ENCODE results near the gene LNX1.
A peak's percentile ranks its signal among the peaks of the same experiment; 100 is the strongest.

LNX1 gene

DNA sequence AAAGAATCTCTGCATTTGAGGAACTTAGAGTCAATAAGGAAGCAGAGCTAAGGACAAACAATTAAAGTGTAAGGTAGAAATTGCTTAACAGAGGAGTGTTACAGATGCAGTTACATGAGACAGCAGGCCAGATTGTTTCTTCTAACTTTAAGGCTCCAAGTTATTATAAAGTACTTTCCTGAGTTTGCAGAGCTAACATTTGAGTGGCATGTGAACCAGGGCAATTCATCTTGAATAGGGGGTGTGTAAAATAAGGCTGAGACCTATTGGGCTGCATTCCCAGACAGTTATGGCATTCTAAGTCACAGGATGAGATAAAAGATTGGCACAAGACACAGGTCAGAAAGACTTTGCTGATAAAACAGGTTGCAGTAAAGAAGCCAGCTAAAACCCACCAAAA lies 7.6 kb upstream of the LNX1 start:
- DNase-seq = no peak

DNA sequence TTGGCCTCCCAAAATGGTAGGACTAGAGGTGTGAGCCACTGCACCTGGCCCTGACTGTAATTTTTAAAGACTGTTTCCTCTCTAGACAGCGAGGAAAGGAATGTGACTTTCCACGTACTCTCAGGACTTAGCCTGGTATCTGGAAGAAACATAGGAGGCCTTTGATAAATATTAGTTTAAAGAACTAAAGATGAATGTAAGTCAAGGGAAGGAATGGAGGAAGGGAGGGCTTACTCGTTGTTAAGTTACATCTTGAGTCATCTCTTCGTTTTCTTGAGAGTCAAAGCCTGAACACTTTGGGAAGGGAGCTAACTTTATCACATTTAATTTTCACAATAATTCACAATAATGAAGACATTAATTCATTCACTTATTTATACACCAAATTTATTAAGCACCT lies 7.2 kb upstream of the LNX1 start:
- no peak for DNase-seq

DNA sequence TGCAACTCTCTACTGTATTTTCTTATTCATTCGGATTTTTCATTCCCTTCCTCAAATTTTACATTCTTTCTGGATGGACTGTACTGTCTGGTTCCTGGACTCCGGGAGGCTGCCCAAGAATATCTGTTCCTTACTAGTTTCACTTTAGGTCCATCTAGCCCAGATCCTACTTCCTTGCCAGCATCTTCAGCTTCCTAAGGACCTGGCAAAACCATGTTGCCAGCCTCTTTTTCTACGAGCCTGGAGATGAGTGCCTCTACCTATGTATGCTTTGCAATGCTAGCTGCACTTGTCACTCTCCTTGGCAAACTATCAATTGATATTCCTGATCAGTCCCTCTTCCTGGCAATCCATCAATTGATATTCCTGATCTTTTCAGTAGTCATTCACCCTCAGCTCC lies 5.6 kb upstream of the LNX1 start:
- DNase-seq = no peak

DNA sequence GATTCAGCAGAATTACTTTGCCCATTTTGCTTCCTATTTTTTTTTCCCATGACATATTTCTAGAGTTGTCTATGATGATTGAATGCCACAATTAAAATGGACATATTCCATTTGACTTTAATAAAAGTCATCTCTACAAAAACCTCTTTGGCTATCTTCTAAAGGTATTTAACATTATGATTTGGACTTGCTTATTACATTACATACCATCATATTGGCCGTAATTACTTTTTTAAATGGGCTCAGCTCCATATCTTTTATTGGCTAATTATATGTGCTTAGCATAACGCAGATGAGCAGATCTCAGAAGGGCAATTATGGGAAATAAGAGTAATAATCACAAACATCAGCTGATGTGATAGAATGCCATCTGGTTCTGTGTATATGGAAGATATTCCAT lies 4.5 kb upstream of the LNX1 start:
- DNase-seq = no peak

DNA sequence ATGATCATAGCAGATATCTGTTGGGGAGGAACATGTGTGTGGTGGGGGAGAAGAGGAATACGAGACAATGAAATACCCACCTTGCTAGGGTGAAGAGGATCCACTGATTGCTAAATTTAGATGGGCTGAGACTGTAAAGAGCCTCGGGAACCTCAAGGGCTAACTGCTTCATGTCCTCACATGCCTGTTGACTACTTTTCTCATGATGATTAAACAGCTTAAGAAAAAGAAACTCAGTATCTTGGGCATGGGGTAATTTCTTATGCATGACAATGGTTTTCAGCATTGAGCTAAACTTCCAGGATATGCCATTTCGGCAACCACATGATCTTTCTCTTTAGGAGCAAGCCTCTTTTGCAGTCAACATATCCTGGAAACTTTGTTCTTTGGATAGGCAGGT lies 3.9 kb upstream of the LNX1 start:
- DNase-seq = no peak

DNA sequence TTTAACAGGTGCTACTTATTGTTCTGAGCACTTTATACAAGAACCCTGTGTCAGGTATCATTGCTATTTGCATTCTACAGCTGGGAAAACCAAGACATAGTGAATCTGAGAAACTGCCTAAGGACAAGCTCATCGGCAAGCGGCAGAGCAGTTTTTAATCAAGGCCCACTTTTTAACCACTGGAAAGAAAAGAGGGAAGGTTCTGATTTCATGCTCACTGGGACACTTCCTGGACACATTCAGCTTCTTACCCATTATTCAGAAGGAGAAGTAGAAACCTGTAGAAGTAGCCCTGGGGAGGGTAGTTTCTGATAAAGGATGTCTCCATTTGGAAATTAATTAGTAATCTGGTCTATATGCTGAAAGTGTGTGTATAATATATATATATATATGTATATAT lies 2.5 kb upstream of the LNX1 start:
- no peak for DNase-seq

DNA sequence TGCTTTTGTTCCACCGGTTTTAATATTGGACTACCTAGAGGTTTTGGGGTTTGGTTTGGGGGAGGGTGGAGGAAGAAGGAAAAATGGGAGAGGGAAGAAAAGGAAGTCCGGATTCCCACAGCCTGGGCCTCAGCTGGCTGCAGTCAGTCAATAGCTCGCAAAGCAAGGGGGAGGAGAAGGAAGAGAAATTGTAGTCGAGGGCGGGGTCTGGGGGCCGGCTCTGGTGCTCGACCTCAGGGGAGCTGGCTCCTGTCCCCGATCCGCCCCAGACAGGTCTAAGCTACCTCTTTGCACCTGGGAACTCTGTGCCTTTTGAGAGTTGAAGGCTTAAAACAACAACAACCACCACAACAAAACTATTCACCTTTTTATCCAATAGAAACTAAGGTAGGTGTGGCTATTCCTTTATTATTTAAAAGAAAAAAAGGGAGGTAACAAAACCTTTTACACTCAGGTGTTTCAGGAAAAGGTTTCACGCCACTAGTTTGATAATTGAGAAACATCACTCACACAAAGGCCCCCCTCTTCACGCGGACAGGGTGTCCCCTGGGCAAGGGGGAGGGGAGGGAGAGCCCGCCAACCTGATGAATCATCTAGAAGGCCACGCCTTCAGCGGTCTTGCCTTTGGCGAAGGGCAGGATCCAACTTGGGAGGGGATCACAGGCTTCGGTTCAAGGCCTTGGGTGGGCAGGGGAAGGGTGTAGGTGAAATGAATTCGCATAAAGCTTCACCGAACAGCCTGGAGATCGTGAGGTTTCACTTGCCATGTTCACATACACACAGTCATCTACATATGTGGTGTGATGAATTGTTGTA lies 1.6 kb upstream of the LNX1 start:
- peak; percentile 47 for DNase-seq

DNA sequence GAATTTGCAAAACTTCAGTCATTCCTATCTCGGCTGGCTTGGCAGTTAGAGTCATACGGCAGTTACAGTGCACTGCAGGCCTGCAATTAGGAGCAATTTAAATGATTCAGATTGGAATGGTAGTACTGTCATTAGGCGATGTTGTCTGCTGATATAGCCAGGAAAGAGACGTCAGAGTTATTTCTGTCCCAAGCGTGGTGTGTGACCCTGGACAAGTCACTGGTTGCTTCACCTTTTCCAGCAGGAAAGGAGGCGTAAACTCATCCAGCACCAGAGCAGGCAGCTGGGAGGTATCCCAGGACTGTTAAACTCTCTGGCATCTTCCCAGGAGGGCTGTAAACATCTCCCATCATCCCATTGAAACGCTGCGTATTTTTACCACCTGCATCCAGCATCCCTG lies 836 bp upstream of the LNX1 start:
- no peak for DNase-seq

DNA sequence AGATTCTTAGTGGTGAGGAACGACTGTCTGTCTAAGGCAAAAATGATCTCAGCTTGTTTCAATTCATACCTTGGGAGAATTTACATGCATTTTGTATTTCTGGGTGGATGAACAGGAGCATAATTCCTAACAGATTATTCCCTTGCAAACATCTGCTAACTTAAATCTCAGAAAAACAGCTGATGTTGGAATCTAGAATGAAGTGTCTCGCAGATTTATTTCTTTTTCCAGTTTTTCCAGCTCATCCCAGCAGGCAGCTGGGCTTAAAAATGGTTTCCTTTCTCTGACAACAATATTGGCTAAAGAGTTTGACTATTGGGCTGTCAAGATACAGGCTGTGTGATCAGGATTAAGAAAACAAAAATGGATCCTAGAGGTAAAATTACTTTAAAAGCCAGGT lies 1.1 kb downstream of the LNX1 start:
- no peak for DNase-seq

DNA sequence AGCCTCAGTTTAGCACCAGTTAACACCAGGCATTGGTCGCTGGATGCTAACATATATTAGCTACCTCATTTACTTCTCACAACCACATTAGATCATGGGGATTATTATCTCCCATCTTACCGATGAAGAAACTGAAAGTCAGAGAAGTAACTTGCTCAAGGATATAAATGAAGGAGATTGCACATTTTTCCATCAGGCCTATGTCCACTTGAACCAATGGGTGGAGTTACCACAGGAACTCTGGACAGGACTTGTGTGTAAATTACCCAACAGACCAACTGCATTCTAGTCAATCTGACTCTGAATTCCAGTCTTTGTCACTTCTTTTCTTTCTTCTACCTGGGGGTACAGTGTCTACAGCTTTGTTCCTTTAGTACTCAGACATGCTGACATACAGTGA lies 1.8 kb downstream of the LNX1 start:
- no peak for DNase-seq

DNA sequence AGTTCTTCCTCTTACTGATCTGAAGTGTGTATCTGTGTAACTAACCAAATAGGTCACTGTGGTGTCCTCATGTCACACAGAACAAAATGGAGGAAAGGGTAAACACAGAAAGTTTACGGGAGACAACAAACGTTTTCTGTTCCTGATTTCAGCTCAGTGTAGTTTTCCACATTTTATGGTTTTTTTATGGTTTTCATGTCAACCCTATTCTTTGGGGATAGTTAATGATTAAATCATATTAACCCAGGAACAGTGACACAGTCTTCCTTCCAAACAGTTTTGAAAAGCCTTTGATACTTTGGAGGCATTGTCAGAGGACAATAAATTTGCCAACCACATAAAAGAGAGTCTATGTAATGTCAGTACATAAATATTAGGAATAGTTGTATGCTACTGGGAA lies 4.2 kb downstream of the LNX1 start:
- no peak for DNase-seq

DNA sequence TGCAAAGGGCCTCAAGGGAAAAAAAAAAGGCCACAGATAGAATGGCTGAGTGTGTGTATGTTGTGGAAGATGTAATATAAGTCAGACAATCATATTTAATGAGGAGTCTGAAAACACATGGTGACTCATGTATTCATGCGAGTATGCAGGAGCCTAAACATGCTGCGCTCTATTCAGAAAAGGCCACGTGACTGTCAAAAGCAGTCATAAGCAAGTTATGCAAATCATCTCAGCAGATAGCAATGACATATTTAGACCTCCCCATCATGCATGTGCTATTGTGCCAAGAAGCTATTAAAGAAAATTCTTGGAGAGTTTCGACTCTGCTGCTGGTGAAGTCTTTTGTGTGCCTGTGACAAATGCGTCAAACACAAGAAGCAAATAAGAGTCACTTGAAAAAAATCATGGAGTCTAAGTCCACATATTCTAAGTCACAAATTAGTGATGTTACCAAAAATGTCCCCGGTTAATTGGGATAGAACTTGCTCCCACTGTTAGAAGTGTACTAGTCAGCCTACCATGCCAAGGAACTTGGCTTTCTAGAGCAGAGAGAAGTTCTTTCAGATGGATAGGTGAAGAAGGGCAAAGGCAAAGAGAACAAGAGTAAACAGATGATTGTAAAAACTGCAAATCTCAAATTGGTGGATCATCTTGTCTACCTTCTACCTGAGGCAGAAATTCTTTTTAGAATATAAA lies 5.0 kb downstream of the LNX1 start:
- no peak for DNase-seq

DNA sequence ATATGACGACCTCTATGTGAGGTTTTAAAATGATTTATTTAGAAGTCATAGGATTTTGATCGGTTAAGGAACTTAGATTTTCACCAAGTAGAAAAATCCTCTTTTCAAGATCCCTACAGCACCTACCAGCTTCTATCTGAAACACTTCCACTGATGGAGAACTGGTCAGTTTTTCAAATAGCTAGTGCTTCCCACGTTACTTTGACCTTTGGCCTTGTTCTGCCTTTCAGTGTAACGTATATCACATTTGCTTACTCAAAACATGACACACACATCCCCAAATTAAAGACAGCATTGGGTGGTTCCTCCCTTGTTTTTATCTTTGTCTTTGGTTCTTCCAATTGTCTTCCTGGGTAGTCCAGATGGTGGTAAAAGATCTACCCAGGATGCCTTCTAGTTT lies 6.6 kb downstream of the LNX1 start:
- no peak for DNase-seq

DNA sequence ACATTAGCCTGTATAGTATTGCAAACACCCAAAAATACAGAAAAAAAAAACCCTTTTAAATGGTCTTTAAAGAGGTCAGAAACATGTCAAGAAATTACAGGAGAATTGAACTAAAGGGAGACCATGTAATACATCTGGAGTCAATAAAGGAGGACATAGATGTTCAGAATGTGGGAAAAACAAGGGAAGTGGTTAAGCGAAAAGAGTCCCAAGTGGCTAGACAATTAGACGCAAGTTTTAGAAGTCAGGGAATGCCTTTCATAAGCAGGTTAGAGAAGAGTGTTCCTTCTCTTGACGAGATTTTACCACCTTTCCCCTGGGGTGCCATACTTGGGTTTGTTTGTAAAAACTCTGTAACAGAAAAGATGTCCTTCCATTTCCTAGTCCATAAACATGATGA lies 7.8 kb downstream of the LNX1 start:
- DNase-seq = no peak

DNA sequence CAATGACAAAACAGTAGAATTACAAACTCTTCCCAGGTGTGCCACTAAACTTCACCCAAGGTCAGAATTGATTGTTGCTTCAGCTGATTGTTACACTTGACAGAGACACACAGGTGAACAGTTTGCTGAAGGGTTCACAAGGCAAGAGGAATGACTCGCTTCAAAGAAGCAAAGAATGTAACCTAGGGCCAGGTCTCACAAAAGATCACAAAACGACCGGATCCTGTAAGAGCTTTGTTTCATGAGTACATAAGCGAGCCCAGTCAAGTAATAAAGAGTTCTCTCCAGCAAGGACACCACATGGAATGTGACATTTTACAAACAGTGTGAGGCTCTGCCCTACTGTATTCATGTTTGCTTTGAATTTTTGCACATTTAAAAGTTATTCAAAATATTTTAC lies 9.1 kb downstream of the LNX1 start:
- DNase-seq = no peak

DNA sequence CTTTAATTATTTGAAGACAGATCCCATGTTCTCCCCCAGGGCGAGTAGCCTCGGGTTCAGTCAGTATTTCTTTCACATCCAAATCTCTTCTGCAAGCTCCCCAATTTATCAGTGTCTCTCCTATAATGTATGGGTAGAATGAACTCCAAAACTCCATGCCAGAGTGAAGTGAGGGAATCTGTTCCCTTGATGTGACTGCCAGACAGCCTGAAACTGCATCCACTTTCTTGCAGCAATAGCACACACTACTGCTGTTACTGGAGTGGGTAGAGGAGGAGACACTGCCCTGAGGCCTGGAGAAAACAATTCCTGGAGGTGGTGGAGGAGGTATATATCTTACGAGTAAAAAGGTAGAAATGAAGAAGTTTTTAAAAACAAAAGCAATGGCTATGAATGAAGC lies 11.0 kb downstream of the LNX1 start:
- no peak for DNase-seq

DNA sequence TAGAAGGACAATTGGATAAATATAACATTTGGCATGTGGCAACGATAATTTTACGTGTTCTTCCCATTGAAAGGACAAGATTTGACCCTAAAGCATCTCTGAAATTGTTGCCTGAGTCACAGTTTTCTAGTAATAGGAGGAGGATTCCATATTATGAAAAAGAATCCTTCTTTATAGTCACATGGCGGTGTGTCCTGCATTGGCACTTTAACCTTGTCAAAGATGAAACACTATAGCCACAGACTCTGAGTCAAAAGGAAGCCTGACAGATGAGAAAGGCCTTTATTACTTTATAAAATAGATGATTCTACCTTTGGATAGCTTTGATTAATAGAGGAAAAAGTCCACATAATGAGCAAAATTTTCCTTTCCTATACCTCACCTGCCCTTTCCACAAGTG lies 11.5 kb downstream of the LNX1 start:
- no peak for DNase-seq

DNA sequence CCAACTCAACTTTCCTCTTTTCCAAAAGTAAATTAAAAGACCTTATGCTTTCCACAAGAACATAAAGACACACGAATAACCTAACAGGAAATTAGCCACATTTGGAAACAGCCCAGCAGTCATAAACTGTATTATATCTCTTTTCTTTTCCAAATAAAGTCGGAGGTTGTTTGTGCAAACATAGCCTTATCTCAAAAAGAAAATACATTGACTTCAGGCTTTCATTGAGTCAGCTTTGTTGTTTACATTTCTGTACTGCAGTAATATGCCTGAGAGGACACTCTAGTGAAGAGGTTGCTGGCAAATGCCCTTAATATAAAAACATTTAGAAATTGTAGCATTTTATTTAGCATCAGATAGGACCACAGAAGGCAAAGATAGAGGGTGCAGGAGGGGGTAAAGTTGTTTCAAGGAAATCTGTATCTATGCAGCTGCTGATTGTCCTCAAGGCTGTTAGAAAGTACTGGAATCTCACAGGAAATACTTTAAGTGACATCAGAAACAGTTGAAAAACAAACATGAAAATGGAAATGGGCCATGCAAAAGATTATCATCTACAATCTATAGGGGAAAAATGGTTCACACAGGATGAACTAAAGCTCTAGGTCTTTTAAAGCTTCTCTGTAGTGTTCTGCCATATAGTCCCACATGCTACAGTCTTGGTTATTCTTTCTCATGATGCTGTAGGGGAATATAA lies 14.5 kb downstream of the LNX1 start:
- DNase-seq = no peak

DNA sequence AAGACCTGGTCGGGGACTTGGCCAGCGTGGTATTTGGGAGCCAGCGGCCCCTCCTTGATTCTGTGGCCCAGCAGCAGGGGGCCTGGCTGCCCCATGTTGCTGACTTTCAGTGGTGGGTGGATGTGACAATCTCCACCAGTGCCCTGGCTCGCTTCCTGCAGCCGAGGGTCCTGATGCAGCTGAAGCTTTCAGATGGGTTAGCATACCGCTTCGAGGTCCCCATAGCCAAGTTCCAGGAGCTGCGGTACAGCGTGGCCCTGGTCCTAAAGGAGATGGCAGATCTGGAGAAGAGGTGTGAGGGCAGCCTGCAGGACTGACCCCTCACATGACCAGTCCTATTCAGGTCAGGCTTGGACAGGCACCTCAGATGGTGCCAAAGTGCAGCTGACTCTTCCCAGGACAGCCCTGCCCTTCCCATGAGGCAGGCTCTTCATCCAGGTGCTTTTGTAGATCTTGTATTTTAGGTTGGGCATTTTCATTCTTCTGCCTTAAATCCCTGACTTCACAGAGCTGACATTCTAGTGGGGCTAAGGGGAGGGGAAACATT lies 15.1 kb downstream of the LNX1 start:
- no peak for DNase-seq

DNA sequence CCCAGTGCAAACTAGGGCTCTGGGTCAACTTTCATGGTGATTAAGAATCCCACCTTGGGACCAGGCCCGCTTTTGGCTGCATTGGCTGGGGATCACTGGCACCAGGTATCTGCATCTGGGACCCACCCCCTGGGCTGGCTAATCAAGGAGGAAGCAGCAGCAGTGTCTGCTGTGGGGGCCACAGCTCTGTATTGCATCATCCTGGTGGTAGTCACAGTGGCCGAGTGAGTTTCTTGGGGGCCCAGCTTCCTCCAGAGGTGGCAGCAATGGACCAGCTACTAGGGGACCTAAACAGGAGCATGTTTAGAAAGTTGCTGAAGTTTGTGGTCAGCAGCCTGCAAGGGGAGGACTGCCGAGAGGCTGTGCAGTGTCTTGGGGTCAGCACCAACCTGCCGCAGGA lies 15.7 kb downstream of the LNX1 start:
- DNase-seq = peak; percentile 35

DNA sequence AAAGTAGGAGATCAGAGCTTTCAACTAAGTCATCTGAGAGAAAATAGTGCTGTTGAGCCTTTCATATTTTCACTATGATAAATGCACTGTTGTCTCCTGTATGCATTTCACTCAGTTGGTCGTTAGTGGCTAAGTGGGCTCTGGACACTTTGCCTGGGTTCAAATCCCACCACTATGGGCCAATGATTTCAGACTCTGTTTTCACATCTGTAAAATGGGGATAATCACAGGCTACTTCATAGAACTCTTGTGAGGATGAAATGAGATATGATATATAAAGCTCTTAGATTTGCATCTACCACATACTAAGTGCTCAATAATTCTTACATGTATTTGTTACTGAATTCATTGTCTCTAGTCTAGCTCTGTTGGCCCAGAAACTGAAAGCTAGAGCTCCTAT lies 16.8 kb downstream of the LNX1 start:
- DNase-seq = no peak

DNA sequence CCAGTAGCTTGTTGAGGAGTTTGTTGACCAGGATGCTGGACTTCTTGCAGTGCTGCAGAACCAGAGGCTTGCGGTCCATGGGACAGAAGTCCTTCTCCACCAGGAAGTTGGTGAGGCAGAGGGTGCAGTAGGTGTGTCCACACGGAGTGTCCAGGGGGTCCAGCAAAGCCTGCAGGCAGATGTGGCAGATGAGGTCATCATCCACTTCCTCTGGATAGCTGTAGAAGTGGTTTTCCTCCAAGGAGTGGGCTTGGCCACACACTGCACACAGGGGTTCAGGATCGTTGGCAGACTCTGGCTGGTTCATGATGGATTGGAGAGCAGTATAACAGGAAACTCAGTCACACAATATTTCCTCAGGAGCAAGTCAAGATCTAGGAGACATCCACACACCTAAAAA lies 17.6 kb downstream of the LNX1 start:
- DNase-seq = no peak

DNA sequence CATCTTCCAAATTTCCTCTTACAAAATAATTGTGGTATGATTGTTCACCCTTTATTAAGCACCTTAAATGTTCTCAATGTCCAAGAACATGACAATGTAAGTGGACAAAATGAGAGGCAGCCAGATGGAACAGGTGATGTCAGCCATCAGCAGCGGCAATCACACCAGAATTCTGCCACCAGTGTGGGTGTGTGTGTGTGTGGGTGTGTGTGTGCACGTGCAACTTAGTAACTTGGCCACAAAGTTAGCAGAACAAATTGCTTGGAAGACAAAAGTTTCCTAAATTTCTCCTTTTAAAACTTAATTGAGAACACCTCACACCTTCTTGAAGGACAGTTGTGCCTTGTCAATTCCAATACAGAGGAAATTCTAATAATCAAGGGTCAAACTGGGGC lies 18.7 kb downstream of the LNX1 start:
- DNase-seq = no peak
